Left lung (tissue), 10 donors: ENCODE results near the gene EPHB1. TPM values are rescaled to one million over a fixed set of nuclear protein-coding genes. Genes with fewer than 3 reads are reported as not detected.

Source experiments
- ATAC-seq: fragments of 200-7000 bp; cut with Tn5 transposase; one replicate; pipeline ENCODE4 v1.9.1; 2020; ENCODE audit warnings: moderate library complexity
- DNase-seq, 4 donors: peaks; one replicate each; pipeline ENCODE4 v3.0.0-alpha.2; 2013 to 2020
- H3K27ac ChIP-seq, 2 donors: fragments of 200-600 bp; sonication (generic) in 1 of 2; one replicate each; pipeline versions ENCODE4 v1.5.0 to v1.8.0; 2020 to 2021
- H3K27me3 ChIP-seq, 2 donors: fragments of 200-600 bp; sonication (generic) in 1 of 2; one replicate each; pipeline versions ENCODE4 v1.5.0 to v1.8.0; 2020 to 2021
- H3K36me3 ChIP-seq, 2 donors: fragments of 200-600 bp; sonication (generic) in 1 of 2; one replicate each; pipeline versions ENCODE4 v1.5.0 to v1.8.0; 2020 to 2021
- H3K4me1 ChIP-seq, 2 donors: fragments of 200-600 bp; one replicate each; pipeline ENCODE4 v1.8.0; 2021
- H3K4me3 ChIP-seq, 2 donors: fragments of 200-600 bp; sonication (generic) in 1 of 2; one replicate each; pipeline versions ENCODE4 v1.5.0 to v1.8.0; 2020 to 2021; ENCODE audit warnings: mild to moderate bottlenecking in 1 of 2
- H3K9me3 ChIP-seq, 2 donors: fragments of 200-600 bp; sonication (generic) in 1 of 2; one replicate each; pipeline versions ENCODE4 v1.5.0 to v1.8.0; 2020 to 2021
- intact Hi-C, 2 donors: fragments of 100-400 bp; cut with DNase I; formaldehyde crosslinking; loops; one replicate each; pipeline versions ENCODE4 v1.11.2 to v1.14.2; 2022
- polyA plus RNA-seq, 6 donors: library from polyadenylated mRNA; unstranded; fragments of 120-200 nt; gene quantifications; one replicate each; pipeline ENCODE4 v1.2.1, GENCODE V29; 2013; ENCODE audit not compliant: insufficient read length in 6 of 6
- total RNA-seq, 2 donors: library from RNA; stranded (reverse); fragmentation: NEBNext Ultra II Directional; extraction: Animal tissue kit (Norgen Biotek cat#: 25700); gene quantifications; one replicate each; pipeline ENCODE4 v1.2.1, GENCODE V29; 2021
- TF ChIP-seq, protein P1 (sequence below), 2 donors: fragments of 200-600 bp; sonication (generic) in 1 of 2; IDR thresholded peaks; one replicate each; pipeline versions ENCODE4 v1.5.0 to v1.8.0; 2021; ENCODE audit warnings: antibody characterized with exemption in 2 of 2
- donor health status: DM: no; HTN: yes; CAD: no.
- donor health status: DM: no; HTN: no; CAD: no.

Gene EPHB1
- total and polyA plus RNA-seq, 8 donors, result 1.1 to 4.3 (median 2.7) TPM

DNA sequence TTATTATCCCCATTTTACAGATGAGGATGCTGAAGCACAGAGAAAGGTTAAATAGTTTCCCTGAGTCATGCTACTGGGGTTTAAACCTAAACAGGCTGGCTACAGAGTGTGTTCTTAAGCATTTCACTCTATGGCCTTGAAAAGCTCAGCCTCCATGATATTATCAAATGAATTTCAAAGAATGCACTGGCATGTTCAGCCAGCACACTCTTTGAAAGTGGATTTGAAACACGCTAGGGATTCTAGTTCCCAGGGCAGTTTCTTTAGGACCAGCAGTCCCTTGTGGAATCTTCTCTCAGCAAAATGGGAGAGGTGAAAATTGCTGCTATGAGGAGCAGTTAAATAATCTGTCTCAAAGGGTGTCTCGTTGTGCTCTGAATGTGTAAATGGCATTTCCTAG, 213.3 kb downstream of the EPHB1 start:
- no peak for DNase-seq

DNA sequence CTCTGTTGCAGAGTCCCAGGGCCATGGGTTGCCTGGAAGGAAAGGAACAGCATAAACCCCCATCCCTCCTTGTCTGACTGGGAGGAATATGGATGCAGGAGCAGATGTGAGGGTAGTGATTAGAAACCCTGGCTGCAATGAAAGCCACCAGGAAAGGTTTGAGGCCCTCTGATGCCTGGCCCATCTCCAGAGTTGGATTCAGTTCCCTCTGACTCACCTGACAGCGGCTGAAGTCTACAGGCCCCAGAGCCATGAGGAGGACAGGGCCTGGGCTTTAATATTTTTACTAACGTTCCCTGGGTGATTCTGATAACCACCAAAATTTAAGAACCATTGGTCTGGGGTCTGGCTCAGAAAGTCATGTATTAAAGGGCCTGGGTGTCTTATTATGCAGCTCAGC, 214.0 kb downstream of the EPHB1 start:
- TF ChIP-seq, protein P1, sequence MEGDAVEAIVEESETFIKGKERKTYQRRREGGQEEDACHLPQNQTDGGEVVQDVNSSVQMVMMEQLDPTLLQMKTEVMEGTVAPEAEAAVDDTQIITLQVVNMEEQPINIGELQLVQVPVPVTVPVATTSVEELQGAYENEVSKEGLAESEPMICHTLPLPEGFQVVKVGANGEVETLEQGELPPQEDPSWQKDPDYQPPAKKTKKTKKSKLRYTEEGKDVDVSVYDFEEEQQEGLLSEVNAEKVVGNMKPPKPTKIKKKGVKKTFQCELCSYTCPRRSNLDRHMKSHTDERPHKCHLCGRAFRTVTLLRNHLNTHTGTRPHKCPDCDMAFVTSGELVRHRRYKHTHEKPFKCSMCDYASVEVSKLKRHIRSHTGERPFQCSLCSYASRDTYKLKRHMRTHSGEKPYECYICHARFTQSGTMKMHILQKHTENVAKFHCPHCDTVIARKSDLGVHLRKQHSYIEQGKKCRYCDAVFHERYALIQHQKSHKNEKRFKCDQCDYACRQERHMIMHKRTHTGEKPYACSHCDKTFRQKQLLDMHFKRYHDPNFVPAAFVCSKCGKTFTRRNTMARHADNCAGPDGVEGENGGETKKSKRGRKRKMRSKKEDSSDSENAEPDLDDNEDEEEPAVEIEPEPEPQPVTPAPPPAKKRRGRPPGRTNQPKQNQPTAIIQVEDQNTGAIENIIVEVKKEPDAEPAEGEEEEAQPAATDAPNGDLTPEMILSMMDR (IDR thresholded peaks at IDR 0.05), result no peak
- Histone ChIP-seq H3K36me3 (no peaks in the 10 kb centered on the region), H3K27me3 (no peaks in the 10 kb centered on the region), H3K4me1 (no peaks in the 10 kb centered on the region), H3K4me3 (no peak overlapping the region), H3K9me3 (peaks cover 0 to 3% of the 10 kb centered on the region in 2 donors), H3K27ac (no peak overlapping the region)
- intact Hi-C loops, result no loop called here
- ATAC-seq (no peak), DNase-seq (no peak)

More for the DNA sequence above, 213.3 kb downstream of the EPHB1 start:
- H3K9me3 ChIP-seq, result peaks cover 0 to 3% of the 10 kb centered on the region in 2 donors
- H3K36me3 ChIP-seq, result no peaks in the 10 kb centered on the region
- H3K27ac ChIP-seq, result no peak overlapping the region
- intact Hi-C loops, result no loop called here
- no peaks in the 10 kb centered on the region for H3K27me3 ChIP-seq
- no peak for ATAC-seq
- H3K4me1 ChIP-seq, result no peaks in the 10 kb centered on the region
- no peak overlapping the region for H3K4me3 ChIP-seq
- TF ChIP-seq, protein P1 (IDR thresholded peaks at IDR 0.05), result no peak

DNA sequence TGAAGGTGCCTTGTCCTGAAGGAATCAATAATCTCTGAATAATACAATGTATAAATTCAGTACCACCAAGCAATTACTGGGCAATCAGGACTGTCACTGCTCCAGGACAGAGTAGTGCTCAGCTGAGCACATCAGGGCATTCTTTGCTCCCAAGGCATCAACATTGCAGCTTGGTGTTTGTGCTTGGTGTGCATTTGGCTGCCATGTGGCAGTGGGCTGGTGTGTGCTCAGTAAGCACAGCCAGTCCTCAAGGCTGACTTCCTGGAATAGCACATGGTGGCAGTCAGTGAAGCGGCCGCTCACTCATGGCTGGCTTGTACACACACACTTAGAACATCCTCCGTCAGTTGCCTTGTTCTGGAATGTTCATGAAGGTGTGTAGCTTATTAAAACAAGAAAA, 217.0 kb downstream of the EPHB1 start:
- Histone ChIP-seq H3K9me3 (no peaks in the 10 kb centered on the region), H3K4me3 (no peak overlapping the region), H3K36me3 (no peaks in the 10 kb centered on the region), H3K27ac (no peak overlapping the region), H3K4me1 (no peaks in the 10 kb centered on the region), H3K27me3 (no peaks in the 10 kb centered on the region)
- DNase-seq (no peak), ATAC-seq (no peak)
- TF ChIP-seq, protein P1 (IDR thresholded peaks at IDR 0.05), result no peak
- intact Hi-C loops, result no loop called here

GRCh38 chr3:135013206-135013605, 218.1 kb downstream of the EPHB1 start:
- Histone ChIP-seq H3K36me3 (no peaks in the 10 kb centered on the region), H3K27me3 (no peaks in the 10 kb centered on the region), H3K27ac (no peak overlapping the region), H3K4me1 (no peaks in the 10 kb centered on the region), H3K9me3 (no peaks in the 10 kb centered on the region), H3K4me3 (no peak overlapping the region)
- DNase-seq (no peak), ATAC-seq (no peak)
- intact Hi-C loops, result no loop called here
- TF ChIP-seq, protein P1 (IDR thresholded peaks at IDR 0.05), result no peak

DNA sequence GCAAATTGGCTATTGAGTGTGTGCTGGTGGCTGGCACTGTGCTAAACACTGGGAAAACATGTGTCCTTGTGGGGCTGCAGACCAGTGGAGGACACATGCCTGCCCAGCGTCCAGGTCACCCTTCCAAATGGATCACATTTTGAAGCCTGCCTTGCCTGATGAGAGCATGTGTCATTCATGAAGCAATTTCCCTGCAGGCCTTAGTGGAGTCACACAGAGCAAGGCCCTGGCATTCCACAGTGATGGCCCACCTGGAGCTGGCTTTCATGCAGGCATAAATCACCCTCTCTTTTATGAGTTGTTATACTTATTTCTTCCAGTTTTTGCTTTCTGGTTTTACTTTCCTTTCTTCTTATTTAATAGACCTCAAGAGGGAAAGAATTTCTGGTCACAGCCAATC, 219.5 kb downstream of the EPHB1 start:
- ATAC-seq (no peak), DNase-seq (no peak)
- intact Hi-C loops, result no loop called here
- TF ChIP-seq, protein P1 (IDR thresholded peaks at IDR 0.05), result no peak
- Histone ChIP-seq H3K9me3 (no peaks in the 10 kb centered on the region), H3K27me3 (no peaks in the 10 kb centered on the region), H3K4me3 (no peak overlapping the region), H3K4me1 (no peaks in the 10 kb centered on the region), H3K27ac (no peak overlapping the region), H3K36me3 (no peaks in the 10 kb centered on the region)
